Ascending aorta (tissue), 2 donors: ENCODE measurements around the gene NRXN3. TPM values are rescaled to one million over a fixed set of nuclear protein-coding genes. Genes with fewer than 3 reads are reported as not detected.

ENCODE experiments used
- DNase-seq, 2 donors: peaks; one replicate each; pipeline ENCODE4 v3.0.0-alpha.2; 2019; ENCODE audit warnings: low spot score in 2 of 2
- H3K27ac ChIP-seq, 2 donors: fragments of 200-600 bp; sonication (generic); one replicate each; pipeline ENCODE4 v1.5.1; 2016 to 2017; ENCODE audit warnings: mild to moderate bottlenecking in 1 of 2
- H3K27me3 ChIP-seq: fragments of 200-600 bp; sonication (generic); one replicate; pipeline ENCODE4 v1.5.1; 2017
- H3K36me3 ChIP-seq, 2 donors: fragments of 200-600 bp; sonication (generic); one replicate each; pipeline ENCODE4 v1.5.1; 2016
- H3K4me1 ChIP-seq, 2 donors: fragments of 200-600 bp; sonication (generic); one replicate each; pipeline ENCODE4 v1.5.1; 2016 to 2017; ENCODE audit warnings: mild to moderate bottlenecking in 1 of 2
- H3K4me3 ChIP-seq, 2 donors: fragments of 200-600 bp; sonication (generic); one replicate each; pipeline ENCODE4 v1.5.1; 2016 to 2017; ENCODE audit warnings: mild to moderate bottlenecking in 1 of 2
- H3K9me3 ChIP-seq, 2 donors: fragments of 200-600 bp; sonication (generic); one replicate each; pipeline ENCODE4 v1.5.1; 2016
- CTCF ChIP-seq, 3 experiments: fragments of 200-600 bp in 2 of 3; fragments of 450-650 bp in 1 of 3; sonication (generic) in 2 of 3; IDR thresholded peaks; one replicate each; pipeline ENCODE4 v1.5.1; 2016 to 2019; ENCODE audit warnings: antibody characterized with exemption in 3 of 3, mild to moderate bottlenecking in 1 of 3, moderate library complexity in 1 of 3
- intact Hi-C: fragments of 100-400 bp; cut with DNase I; formaldehyde crosslinking; loops from one replicate; pipeline ENCODE4 v1.15.1; 2023
- total RNA-seq: library from RNA; depleted of rRNA; stranded (reverse); fragments of >200 nt; gene quantifications from one replicate; pipeline ENCODE4 v1.1.0, GENCODE V29; 2016

NRXN3 gene
- total RNA-seq, 1 donor from 2014 or later = 21.0 TPM

GRCh38 chr14:78498062-78498595 is 328.0 kb downstream of the NRXN3 start:
- no peak for DNase-seq
- no peak for TF ChIP-seq CTCF (IDR thresholded peaks at IDR 0.05)
- no peaks in the 10 kb centered on the region for H3K36me3 ChIP-seq
- H3K4me1 ChIP-seq = no peaks in the 10 kb centered on the region
- no peaks in the 10 kb centered on the region for H3K9me3 ChIP-seq
- no peak overlapping the region for H3K27ac ChIP-seq
- no peaks in the 10 kb centered on the region for H3K27me3 ChIP-seq
- H3K4me3 ChIP-seq = no peak overlapping the region
- intact Hi-C loops = no loop called here

GRCh38 chr14:78501909-78502308 is 331.7 kb downstream of the NRXN3 start:
- no peak overlapping the region for H3K27ac ChIP-seq
- H3K4me1 ChIP-seq = no peaks in the 10 kb centered on the region
- intact Hi-C loops = no loop called here
- TF ChIP-seq CTCF (IDR thresholded peaks at IDR 0.05) = no peak
- H3K9me3 ChIP-seq = no peaks in the 10 kb centered on the region
- no peak for DNase-seq
- no peaks in the 10 kb centered on the region for H3K27me3 ChIP-seq
- H3K36me3 ChIP-seq = no peaks in the 10 kb centered on the region
- H3K4me3 ChIP-seq = no peak overlapping the region

- H3K4me3 ChIP-seq = no peak overlapping the region
- TF ChIP-seq CTCF (IDR thresholded peaks at IDR 0.05) = no peak
- no peak overlapping the region for H3K27ac ChIP-seq
- H3K4me1 ChIP-seq = no peaks in the 10 kb centered on the region
- no peaks in the 10 kb centered on the region for H3K27me3 ChIP-seq
- intact Hi-C loops = no loop called here
- no peaks in the 10 kb centered on the region for H3K36me3 ChIP-seq
- no peak for DNase-seq
- no peaks in the 10 kb centered on the region for H3K9me3 ChIP-seq
Measured at GRCh38 chr14:78508023-78508422, 337.9 kb downstream of the NRXN3 start.

- Histone ChIP-seq H3K4me3 (no peak overlapping the region), H3K27ac (no peak overlapping the region), H3K4me1 (no peaks in the 10 kb centered on the region), H3K9me3 (no peaks in the 10 kb centered on the region), H3K36me3 (no peaks in the 10 kb centered on the region), H3K27me3 (no peaks in the 10 kb centered on the region)
- TF ChIP-seq CTCF (IDR thresholded peaks at IDR 0.05) = no peak
- no peak for DNase-seq
- intact Hi-C loops = no loop called here
Measured at GRCh38 chr14:78509516-78509915, 339.3 kb downstream of the NRXN3 start.

GRCh38 chr14:78512021-78512420 is 341.8 kb downstream of the NRXN3 start:
- intact Hi-C loops = no loop called here
- no peaks in the 10 kb centered on the region for H3K36me3 ChIP-seq
- no peak for TF ChIP-seq CTCF (IDR thresholded peaks at IDR 0.05)
- H3K9me3 ChIP-seq = no peaks in the 10 kb centered on the region
- H3K27me3 ChIP-seq = no peaks in the 10 kb centered on the region
- H3K4me3 ChIP-seq = no peak overlapping the region
- no peaks in the 10 kb centered on the region for H3K4me1 ChIP-seq
- H3K27ac ChIP-seq = no peak overlapping the region
- no peak for DNase-seq

GRCh38 chr14:78519863-78520262 is 349.7 kb downstream of the NRXN3 start:
- H3K27ac ChIP-seq = no peak overlapping the region
- no peaks in the 10 kb centered on the region for H3K36me3 ChIP-seq
- H3K9me3 ChIP-seq = no peaks in the 10 kb centered on the region
- intact Hi-C loops = no loop called here
- H3K27me3 ChIP-seq = no peaks in the 10 kb centered on the region
- no peak overlapping the region for H3K4me3 ChIP-seq
- no peak for DNase-seq
- no peaks in the 10 kb centered on the region for H3K4me1 ChIP-seq
- TF ChIP-seq CTCF (IDR thresholded peaks at IDR 0.05) = no peak
